CD4-positive, alpha-beta T cell treated with Interferon alpha-2 for 1 hour (primary cell): ENCODE data around the gene RPL27A.
A peak's percentile ranks its signal among the peaks of the same experiment; 100 is the strongest.
"Not testable (repeated sequence)": the region's sequence is repeated elsewhere in the genome, so short reads cannot be mapped to it uniquely, and the experiment has no call there.

Experiments used
- DNase-seq, 2 donors: peaks; one replicate each; pipeline ENCODE4 v3.0.0-alpha.2; 2020 to 2022

The RPL27A gene

DNA sequence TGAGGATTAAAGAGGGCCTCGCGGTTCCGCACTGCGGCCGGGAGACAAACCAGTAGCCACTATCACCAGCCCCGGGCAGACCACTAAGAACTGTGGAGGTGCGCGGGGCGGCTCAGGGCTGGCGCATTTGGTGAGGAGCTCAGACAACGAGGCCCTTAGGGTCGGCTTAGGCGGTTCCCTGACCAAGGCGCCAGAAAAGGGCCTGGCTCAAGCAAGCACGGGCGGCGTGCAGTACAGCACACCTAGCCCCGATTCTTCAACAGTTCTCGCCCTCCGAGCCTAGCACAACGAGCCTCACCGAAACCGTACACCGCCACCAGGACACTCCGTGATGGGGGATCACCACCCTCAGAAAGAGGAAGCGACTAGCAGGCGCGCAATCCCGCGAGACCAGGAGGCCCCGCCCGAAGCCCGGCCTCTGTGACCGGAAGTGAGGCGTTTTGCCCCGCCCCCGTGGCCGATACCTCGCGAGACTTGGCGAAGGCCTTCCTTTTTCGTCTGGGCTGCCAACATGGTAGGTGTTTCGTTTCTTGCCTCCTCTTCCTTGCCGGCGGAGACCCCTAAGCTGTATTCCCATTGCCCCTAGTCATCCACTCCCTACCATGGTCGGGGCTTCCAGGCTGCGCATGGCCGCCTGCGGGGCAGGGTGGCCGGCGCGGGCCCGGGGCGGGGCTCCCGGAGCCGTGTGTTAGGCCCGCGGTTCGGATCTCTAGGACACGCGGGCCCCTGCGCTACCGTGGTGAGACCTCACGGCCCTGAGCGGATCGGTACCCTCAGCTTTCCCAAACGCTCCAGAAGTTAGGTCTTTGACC, at the start of gene RPL27A, which contains the start of gene TRIM66:
Gene RPL27A, plus strand, starts transcription at position 490 of the 812 bp plus-strand sequence. Its CDS starts 22 bp downstream, at position 512.
Gene TRIM66, minus strand, starts transcription at position 363 of the 812 bp plus-strand sequence. CDS start 10,391 bp downstream, outside the sequence.
- peak; percentile 98 to 99 for DNase-seq

- no peak for DNase-seq
Observed at GRCh38 chr11:8634498-8634897, 48.1 kb upstream of the RPL27A start.

DNA sequence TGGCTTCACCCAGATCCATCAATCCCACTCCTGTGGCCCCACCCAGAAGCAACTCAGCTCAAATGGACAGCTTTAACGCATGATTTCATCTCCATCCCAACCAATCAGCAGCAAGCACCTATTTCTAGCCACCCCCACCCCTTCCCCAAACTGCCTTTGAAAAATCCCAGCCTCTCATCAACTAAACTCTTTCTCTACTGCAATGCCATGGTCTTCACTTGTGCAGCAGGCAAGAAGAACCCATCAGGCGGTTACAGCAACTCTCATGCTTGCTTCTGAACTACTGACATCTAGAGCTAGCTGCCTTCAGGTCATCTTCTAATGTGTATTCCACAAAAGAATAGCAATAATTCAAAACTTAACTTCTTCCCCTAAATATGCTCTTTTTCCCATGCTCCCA, 46.5 kb upstream of the RPL27A start:
- no peak for DNase-seq

GRCh38 chr11:8638300-8638699, 44.3 kb upstream of the RPL27A start:
- DNase-seq, result no peak

- DNase-seq, result no peak
Observed at GRCh38 chr11:8639655-8640054, 42.9 kb upstream of the RPL27A start.

DNA sequence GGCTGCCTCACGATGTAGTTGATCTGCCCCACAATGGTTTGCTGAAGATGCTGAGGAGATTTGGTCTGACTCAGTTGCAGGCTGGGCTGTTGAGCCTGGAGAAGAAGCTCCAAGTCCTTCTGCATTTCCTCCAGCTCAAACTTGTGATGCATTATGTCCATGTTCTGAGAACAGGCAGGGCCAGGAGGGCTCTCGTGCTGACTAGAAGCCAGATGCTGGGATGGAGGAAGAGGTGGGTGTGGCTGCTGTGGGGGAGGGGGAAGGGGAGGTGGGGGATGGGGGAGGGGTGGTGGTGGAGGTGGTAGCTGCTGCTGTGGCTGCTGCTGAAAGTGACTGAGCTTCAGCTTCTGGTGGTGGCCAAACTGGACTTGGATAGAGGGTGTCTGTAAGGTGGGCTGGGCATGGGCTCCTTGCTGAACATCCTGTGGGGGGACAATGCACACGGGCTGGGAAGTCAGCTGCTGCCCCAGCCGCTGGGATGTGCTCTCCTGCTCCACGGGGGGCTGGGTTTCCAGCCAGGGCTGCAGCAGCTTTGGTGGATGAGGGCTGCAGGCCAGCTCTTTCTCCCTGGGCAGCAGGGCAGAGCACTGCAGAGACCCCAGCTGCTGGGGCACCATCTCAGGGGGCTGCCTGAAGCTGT, 42.2 kb upstream of the RPL27A start:
- no peak for DNase-seq

GRCh38 chr11:8641332-8641731, 41.3 kb upstream of the RPL27A start:
- DNase-seq, result no peak

DNA sequence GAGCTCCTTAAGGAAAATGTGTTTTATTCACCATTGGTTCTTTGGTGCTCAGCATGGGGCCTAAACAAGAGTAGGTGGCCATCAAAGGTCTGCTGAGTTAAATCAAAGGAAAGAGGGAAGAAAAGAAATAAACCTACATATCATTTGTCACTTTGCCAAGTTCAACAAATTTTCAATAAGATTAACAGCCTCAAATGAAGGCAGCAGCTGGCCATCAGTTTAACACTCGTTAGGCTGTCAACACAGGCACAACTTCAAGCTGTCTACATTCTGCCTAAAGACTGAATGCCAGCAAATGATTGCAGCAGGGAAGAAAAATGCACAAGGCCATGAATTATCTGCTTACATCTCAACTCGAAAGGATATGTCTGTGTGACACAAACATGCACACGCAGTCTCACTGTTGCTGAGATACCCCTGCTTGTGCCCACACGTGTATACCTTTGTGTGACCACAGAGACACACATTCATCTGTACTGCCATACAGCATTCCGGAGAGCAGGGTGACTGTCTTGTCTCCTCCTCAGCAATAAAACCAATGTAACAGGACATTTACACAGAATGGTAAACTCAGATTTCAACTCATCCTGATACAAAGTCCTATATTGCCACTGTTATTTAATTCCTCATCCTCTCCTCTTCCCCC, 40.3 kb upstream of the RPL27A start:
- no peak for DNase-seq

DNA sequence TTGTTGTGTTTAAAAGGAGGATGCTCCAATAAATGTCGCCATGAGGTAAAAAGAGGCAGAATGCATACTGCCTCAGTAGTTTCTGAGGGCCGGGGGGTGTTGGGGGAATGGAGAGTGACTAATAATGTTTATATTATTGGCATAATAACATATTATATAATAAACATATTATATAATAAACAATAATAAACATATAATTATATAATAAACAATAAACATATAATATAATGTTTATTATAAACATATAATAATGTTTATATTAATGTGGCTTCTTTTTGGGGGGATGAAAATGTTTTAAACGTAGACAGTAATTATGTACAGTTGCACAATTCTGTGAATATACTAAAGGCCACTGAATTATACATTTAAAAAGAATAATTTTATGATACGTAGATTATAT, 35.7 kb upstream of the RPL27A start:
- no peak for DNase-seq

DNA sequence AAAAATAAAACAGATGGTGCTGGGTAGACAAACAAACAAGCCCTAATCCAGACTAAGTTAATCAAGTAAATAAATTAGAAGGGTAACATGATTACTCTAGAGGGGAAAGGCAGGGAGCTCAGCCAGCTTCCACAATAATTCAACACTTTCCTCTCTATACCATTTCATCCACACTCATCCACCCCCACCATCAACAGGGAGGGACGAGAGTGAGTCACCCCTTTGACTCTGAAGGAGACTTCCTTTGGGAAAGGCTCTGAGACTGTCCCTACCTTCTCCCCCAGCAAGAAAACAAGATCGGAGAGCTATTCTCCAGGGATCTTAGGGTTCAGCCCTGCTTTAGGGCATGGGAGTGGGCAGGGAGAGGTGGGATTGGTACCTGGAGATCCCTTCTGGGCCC, 33.2 kb upstream of the RPL27A start:
- no peak for DNase-seq

DNA sequence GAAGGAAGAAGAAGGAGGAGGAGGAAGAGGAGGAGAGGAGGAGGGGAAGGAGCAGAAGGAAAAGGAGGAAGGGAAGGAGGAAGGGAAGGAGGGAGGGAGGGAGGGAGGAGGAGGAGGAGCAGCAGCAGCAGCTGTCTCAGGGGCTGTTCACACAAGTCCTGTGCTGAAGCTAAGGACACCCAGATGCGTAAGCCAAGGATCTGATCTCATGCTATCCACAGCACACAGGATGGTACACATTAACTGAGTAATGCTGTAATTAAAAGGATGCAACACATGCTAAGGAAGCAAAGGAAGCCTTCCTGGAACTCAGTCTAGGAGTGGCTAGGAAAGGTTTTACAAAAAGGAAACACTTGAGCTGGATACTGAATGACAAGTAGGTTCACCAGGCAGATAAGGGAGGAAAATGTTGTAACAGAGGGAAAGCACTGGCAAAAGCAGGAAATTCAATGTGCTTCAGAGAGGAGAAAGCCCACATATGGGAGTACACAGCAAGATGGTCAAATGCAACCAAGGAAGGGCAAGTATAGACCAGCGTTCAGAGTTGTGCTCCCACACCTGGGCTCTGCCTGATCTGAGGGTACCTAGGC, 32.1 kb upstream of the RPL27A start:
- no peak for DNase-seq

DNA sequence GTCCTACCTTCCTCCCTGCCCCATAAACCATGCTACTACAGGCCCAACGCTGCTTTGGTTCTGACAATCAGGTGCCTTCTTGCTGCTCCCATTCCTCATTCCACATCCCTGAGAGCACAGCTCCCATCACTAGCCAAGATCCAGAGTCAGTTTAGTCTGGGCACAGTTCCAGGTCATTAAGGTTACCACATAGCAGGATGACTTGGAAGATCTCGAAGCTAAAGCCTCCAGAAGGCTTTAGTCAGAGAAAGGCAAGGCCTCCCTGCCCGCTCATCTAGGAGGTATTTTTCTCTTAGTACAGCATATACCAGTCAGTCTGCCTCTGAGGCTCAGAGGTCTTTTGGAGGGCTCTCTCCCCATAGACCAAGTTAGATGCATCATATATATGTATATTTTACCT, 30.5 kb upstream of the RPL27A start:
- no peak for DNase-seq

DNA sequence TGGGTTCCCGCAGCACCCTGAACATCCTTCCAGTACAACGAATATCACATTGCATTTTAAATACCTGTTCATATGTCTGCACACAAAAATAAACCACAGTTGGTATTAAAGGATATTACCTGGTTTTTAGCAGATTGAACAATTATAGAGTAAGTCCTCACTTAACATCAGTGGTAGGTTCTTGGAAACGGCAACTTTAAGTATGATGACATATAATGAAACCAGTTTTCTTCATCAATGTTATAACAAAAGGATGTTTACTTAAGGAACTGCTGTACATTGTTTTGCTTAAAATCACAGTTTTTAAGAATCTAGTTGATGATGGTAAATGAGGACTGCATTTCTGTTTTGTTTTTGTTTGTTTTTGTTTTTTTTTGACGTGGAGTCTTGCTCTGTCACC, 28.1 kb upstream of the RPL27A start:
- no peak for DNase-seq

DNA sequence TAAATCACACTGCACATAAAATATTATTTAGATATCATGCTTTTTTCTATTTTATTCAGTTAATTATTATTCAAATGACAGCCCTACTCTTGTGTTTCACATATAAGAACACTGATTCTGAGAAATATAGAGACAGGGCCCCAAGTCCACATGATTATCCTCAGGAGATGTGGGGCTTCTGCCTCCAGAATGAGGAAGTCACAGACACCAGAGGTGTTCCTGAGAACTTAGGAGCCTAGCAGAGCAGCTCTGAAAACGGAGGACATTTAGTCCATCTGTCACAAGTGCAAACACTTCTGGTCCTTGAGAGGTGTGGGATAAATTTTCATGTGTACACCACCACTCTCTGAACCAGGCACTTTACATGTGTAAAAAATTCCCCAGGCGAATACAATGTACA, 26.3 kb upstream of the RPL27A start:
- no peak for DNase-seq

GRCh38 chr11:8658321-8659057, 24.1 kb upstream of the RPL27A start:
- DNase-seq, result no peak

- DNase-seq, result no peak
Observed at GRCh38 chr11:8661001-8661795, 21.4 kb upstream of the RPL27A start.

DNA sequence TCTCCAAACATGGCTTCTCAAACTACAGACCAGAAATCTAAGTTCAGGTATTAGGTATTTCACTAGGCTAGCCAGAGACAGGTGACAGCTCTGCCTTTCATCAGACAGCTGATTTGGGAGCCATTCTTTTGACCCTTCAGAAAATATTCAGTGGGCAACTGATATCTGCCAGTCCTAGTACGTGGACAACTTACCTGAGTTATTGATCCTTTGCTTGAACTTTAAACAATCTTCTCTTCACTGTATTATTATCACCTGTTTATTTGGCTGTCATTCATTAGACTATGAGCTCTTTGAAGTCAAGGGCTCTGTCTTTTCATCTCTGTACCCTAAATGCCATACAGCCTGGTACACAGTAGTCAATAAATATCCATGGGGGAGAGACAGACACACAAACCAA, 17.4 kb upstream of the RPL27A start:
- no peak for DNase-seq

DNA sequence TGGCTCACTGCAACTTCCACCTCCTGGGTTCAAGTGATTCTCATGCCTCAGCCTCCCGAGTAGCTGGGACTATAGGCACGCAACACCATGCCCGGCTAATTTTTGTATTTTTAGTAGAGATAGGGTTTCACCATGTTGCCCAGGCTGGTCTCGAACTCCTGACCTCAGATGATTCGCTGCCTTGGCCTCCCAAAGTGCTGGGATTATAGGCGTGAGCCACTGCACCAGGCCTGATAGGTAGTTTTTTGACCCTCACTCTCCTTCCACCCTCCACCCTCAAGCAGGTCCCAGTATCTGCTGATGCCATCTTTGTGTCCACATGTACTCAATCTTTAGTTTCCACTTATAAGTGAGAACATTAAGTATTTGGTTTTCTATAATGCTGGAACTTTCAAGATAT, 12.5 kb upstream of the RPL27A start:
- not testable (repeated sequence) for DNase-seq

- DNase-seq, result no peak
Observed at GRCh38 chr11:8671193-8671612, 11.4 kb upstream of the RPL27A start.

DNA sequence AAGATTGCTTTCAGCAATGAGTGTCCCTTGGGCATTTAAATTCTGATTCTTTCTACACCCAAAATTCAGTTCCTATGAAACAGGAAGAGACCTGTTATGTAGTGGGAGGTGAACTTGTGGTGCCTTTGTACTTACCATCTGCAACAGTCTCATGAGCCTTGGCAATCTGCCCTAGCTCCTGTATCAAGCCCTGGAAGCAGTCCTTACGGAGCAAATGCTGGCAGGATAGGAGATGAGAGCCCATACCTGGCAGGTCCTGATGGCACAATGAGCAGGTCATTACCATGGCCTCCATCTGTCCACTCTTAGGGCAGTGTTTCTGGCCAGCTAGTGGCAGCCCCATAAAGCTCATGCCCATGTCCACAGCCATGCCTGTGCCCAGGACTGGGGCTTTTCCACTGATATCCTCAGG, 10.9 kb upstream of the RPL27A start:
- no peak for DNase-seq

- DNase-seq, result no peak
Observed at GRCh38 chr11:8672346-8672745, 10.2 kb upstream of the RPL27A start.

DNA sequence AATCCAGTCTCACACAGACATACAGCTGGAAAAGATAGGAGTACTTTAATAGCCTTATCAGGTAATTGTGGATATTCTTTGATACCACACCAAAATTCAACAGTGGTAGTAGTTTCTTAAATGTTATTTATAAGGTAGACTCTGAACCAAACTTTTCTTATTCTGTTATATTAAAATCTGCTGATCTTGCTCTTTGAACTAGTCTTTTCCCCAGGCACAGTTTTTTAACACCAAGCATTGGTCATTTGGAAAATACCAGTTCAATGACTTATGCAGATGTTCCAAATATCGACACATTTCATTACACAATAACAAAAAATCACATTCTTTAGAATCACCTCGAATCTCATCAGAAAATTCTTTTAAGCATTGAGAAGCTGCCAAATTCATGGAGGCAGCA, 7.7 kb upstream of the RPL27A start:
- DNase-seq, result no peak
